Urinary bladder (tissue), 4 donors: ENCODE measurements around the gene ZNF722. TPM values are rescaled to one million over a fixed set of nuclear protein-coding genes. Genes with fewer than 3 reads are reported as not detected.
A peak's percentile ranks its signal among the peaks of the same experiment; 100 is the strongest.
"Not testable (repeated sequence)": the region's sequence is repeated elsewhere in the genome, so short reads cannot be mapped to it uniquely, and the experiment has no call there.

Experiments
- DNase-seq: peaks from one replicate; pipeline ENCODE4 v3.0.0-alpha.2; 2015; ENCODE audit errors: extremely low spot score
- H3K27ac ChIP-seq: one replicate; pipeline ENCODE4 v1.5.1; 2013; ENCODE audit warnings: low read depth, mild to moderate bottlenecking, moderate library complexity
- H3K36me3 ChIP-seq: one replicate; pipeline ENCODE4 v1.6.1; 2013; ENCODE audit warnings: mild to moderate bottlenecking, moderate library complexity; ENCODE audit not compliant: insufficient read depth
- H3K4me1 ChIP-seq: one replicate; pipeline ENCODE4 v1.6.1; 2013; ENCODE audit warnings: mild to moderate bottlenecking, moderate library complexity; ENCODE audit not compliant: insufficient read depth
- H3K4me3 ChIP-seq: one replicate; pipeline ENCODE4 v1.5.1; 2013; ENCODE audit warnings: low read depth, low read length
- WGBS: extraction: QIAGEN DNeasy Blood & Tissue Kit; methylation state at CpG from one replicate; pipeline ENCODE4 v1.1.7; 2013; 5-methylcytosine and 5-hydroxymethylcytosine counted together
- polyA plus RNA-seq: library from polyadenylated mRNA; stranded (reverse); fragments of 200-250 nt; gene quantifications from one replicate; pipeline ENCODE4 v1.2.3, GENCODE V29; 2013
- small RNA-seq: library from RNA; depleted of rRNA; stranded (forward); fragments of <200 nt; gene quantifications from one replicate; pipeline ENCODE3, GENCODE V24; 2014
- total RNA-seq: library from RNA; depleted of rRNA; stranded (reverse); fragments of >200 nt; gene quantifications from one replicate; pipeline ENCODE4 v1.2.3, GENCODE V29; 2014
- donor health status: healthy with polysubstance abuse.
- donor health status: healthy.

The ZNF722 gene
- not detected for total RNA-seq
- polyA plus RNA-seq = not detected

DNA sequence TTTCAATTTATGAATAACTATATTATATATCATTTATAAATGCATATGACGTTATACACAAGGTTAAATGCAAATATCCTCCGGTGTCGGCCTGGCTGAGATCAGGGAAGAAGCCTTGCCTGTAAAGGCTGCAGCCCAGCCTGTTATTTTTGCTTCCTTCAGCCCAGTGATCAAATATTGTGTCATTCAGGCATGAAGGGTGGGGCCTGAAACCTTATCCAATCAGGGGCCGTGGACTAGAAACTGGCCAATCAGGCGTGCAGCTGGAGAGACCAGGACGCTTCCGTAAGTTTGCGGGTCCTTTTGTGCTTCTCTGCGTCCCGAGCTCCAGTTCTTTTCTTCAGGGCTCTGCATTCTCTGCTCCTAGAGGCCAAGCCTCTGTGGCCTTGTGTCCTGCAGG lies at the start of gene ZNF722:
Gene ZNF722, plus strand, starts transcription at position 301 of the 400 bp plus-strand sequence. CDS start 113 bp downstream, outside the sequence.
- H3K4me3 ChIP-seq = no peak within 1 kb of the TSS

DNA sequence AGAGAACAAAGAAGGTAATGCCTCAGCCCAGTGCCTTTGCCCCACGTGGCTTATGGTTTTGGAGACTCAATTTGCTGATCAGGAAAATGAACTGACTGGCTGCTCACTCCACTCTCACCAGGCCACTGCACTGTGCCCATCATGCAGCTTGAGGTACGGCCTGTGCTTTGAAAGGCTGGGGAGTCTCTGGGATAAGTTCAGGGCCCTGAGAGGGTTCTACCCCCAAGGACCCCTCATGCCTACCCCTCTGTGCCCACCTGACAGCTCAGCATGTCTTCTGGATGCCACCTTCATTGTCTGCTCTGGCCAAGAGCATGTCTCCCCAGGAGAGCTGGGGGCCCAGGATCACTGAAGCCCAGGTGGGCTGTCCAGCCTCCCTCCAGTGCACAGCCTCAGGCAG lies 45.5 kb upstream of the ZNF722 start:
- 55% methylated on average over 2 of the region's 2 CpGs for WGBS
- Histone ChIP-seq H3K4me1 (no peaks in the 10 kb centered on the region), H3K4me3 (no peak overlapping the region), H3K27ac (no peak overlapping the region), H3K36me3 (no peaks in the 10 kb centered on the region)
- no peak for DNase-seq

More for the DNA sequence above, at the start of gene ZNF722:
- WGBS = 88% methylated on average over 10 of the region's 10 CpGs
- no peaks in the 10 kb centered on the region for H3K36me3 ChIP-seq
- no peaks in the 10 kb centered on the region for H3K4me1 ChIP-seq
- H3K27ac ChIP-seq = no peak within 1 kb of the TSS
- DNase-seq = no peak

DNA sequence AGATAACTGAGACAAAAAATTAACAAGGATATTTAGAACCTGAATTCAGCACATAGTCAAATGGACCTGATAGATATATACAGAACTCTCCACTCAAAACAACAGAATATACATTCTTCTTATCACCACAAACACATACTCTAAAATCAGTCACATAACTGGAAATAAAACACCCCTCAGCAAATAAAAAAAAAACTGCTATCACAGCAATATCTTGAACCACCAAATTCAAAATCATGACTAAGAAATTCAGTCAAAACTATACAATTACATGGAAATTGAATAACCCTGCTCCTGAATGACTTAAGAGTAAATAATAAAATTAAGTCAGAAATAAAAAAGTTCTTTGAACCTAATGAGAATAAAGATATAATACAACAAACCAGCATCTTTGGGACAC lies 30.0 kb upstream of the ZNF722 start:
- Histone ChIP-seq H3K4me1 (no peaks in the 10 kb centered on the region), H3K27ac (no peak overlapping the region), H3K36me3 (no peaks in the 10 kb centered on the region), H3K4me3 (no peak overlapping the region)
- no peak for DNase-seq

DNA sequence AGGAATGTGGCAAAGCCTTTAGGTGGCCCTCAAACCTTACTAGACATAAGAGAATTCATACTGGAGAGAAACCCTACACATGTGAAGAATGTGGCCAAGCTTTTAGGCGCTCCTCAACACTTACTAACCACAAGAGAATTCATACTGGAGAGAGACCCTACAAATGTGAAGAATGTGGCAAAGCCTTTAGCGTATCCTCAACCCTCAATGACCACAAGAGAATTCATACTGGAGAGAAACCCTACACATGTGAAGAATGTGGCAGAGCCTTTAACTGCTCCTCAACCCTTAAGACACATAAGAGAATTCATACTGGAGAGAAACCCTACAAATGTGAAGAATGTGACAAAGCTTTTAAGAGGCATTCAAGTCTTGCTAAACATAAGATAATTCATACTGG lies 16.8 kb downstream of the ZNF722 start:
- not testable (repeated sequence) for H3K4me1 ChIP-seq, H3K27ac ChIP-seq
- 62% methylated on average over 2 of the region's 2 CpGs for WGBS

DNA sequence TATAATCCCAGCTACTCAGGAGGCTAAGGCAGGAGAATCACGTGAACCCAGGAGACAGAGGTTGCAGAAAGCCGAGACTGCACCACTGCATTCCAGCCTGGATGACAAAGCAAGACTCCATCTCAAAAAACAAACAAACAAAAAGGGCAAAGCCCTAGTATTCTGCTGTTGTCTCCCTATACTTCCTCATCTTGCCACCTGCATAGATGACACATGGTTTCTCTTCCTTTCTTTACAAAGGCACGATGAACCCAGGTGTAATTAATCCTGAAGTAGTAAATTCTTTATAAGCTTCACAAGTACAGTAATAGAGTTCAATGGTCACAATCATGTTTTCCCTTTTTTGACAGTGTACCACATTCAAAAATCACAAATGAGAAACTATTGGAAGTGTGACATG lies 36.7 kb downstream of the ZNF722 start:
- Histone ChIP-seq H3K27ac (no peak overlapping the region), H3K4me1 (no peaks in the 10 kb centered on the region), H3K36me3 (no peaks in the 10 kb centered on the region), H3K4me3 (no peak overlapping the region)
- no peak for DNase-seq
- 77% methylated on average over 3 of the region's 3 CpGs for WGBS

More for the DNA sequence above, 16.8 kb downstream of the ZNF722 start:
- not testable (repeated sequence) for DNase-seq, H3K4me3 ChIP-seq, H3K36me3 ChIP-seq

DNA sequence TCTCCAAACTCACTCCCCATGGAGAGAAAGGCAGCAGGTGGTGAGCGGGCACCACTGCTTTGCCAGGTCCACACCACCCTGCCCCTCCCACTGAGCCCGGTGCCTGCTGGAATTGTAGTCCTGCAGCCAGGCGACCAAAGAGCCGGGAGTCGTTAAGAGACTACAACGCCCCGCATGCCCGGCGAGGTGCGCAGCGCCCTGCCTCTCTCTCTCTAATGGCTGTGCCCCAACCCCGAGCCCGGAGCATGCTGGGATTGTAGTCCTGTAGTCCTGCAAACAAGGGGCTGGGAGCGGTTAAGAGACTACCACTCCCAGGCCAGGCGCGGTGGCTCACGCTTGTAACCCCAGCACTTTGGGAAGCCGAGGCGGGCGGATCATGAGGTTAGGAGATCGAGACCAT lies 38.4 kb downstream of the ZNF722 start:
- Histone ChIP-seq H3K4me1 (no peaks in the 10 kb centered on the region), H3K27ac (no peak overlapping the region), H3K36me3 (no peaks in the 10 kb centered on the region), H3K4me3 (no peak overlapping the region)
- WGBS = 24% methylated on average over 21 of the region's 21 CpGs
- no peak for DNase-seq

DNA sequence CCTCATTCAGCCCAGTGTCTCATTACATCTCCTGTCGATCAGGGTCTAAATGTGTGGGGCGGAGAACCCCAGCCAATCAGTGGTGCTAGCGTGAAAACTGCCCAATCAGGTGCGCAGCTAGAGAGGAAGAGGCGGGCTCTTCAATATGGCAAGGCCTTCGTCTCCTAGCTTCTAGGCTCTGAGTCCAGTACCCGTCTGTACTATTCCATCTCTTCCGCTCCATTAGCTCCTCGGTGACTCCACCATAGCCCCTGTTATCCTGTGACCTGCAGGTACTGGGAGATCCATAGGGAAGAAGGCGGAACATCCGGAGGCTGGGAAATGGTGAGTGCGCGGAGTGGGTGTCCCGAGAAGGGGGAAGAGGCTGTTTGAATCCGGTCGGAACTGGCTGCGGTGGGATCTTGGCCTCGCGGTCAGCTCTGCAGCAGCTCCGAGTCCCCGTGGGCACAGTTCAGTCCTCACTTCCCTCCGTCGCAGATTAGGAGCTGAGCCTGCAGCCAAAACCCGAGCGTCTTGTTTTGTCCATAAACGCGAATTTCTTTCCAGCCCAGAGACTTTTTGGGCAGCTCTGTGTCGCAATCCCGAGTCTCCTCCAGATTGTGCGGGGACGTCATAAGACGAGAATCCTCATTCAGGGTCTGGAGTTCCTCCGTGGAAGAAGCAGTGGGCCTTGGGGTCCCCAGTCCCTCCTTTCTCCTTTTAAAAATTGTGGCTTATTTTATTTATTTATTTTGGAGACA lies 46.8 kb downstream of the ZNF722 start, which contains the start of gene ZNF727:
Gene ZNF727, plus strand, starts transcription at position 134 of the 740 bp plus-strand sequence. Its CDS starts 188 bp downstream, at position 322.
- Histone ChIP-seq H3K4me3 (peak within 1 kb of the TSS; percentile 52), H3K36me3 (no peaks in the 10 kb centered on the region), H3K4me1 (no peaks in the 10 kb centered on the region), H3K27ac (peak within 1 kb of the TSS; percentile 91)
- no peak for DNase-seq
- WGBS = 12% methylated on average over 33 of the region's 33 CpGs

DNA sequence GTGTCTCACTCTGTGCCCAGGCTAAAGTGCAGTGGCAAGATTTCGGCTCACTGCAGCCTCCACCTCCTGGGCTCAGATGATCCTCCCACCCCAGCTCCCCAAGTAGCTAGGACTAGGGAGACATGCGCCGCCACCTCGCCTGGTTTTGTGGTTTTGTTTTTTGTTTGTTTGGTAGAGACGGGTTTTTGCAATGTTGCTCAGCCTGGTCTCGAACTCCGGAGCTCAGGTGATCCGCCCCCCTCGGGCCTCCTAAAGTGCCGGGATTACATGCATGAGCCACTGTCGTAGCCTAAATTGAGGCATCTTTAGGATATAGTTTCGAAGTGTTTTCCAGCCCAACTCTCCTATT lies 47.4 kb downstream of the ZNF722 start:
- H3K36me3 ChIP-seq = no peaks in the 10 kb centered on the region
- H3K4me1 ChIP-seq = no peaks in the 10 kb centered on the region
- no peak for DNase-seq
- no peak overlapping the region for H3K27ac ChIP-seq
- 28% methylated on average over 12 of the region's 12 CpGs for WGBS
- H3K4me3 ChIP-seq = peak overlapping the region; percentile 52

Small RNAs within 50 kb of the gene (small RNA-seq; reads per million reads assigned to genes)
- gene AC092634.1 = not detected
- gene AC092634.7 = not detected
- gene VN1R36P = not detected

Other genes with a start within 250 kb of the ZNF722 start
- 0.32 TPM for gene ZNF727, start 46.6 kb downstream of the ZNF722 start, total RNA-seq
- gene ZNF727, start 46.6 kb downstream of the ZNF722 start, polyA plus RNA-seq = 0.16 TPM
- gene ZNF735, start 208.4 kb downstream of the ZNF722 start, total RNA-seq = not detected
- not detected for gene ZNF735, start 208.4 kb downstream of the ZNF722 start, polyA plus RNA-seq
- gene ZNF679, start 229.6 kb downstream of the ZNF722 start, total RNA-seq = not detected
- gene ZNF679, start 229.6 kb downstream of the ZNF722 start, polyA plus RNA-seq = not detected